Measurements from ENCODE around the gene ZNF239. TPM values are rescaled to one million over a fixed set of nuclear protein-coding genes. Genes with fewer than 3 reads are reported as not detected.
A peak's percentile ranks its signal among the peaks of the same experiment; 100 is the strongest.

Gene ZNF239
- total RNA-seq, 3 donors from 2014 or later (not counting 1 experiment from before 2014, with no cell fraction given) = 0.85 to 1.4 (median 0.94) TPM

DNA sequence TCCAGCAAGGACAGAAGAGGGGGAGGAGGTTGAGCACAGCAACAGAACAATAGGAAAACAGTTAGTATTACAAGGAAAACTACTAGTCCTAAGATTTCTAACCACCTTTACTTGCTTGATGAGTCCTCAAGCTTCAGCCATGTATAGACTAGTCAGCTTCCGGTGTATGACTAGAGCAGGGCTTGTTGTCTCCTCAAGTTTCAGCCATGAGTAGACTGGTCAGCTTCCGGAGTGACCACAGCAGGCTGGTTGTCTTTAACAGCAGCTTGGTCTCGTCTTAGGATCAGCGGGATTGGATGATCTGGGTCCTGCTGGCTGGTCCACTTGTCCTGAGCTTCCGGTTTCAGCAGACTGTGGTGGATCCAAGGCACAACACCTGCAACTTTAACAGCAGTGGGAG, 10.6 kb upstream of the ZNF239 start:
- Histone ChIP-seq H3K27ac (ENCODE audit: low read length) (no peak overlapping the region), H3K9me3 (ENCODE audit: control insufficient read depth, insufficient read depth, low read length) (no peaks in the 10 kb centered on the region), H3K4me1 (ENCODE audit: control insufficient read depth, insufficient read depth, low read length) (no peaks in the 10 kb centered on the region), H3K36me3 (ENCODE audit: control insufficient read depth, insufficient read depth, low read length) (no peaks in the 10 kb centered on the region), H3K27me3 (ENCODE audit: control insufficient read depth, insufficient read depth, low read length) (no peaks in the 10 kb centered on the region), H3K4me3 (ENCODE audit: low read length) (no peak overlapping the region)
- H3K36me3 Mint-ChIP-seq = no peaks in the 10 kb centered on the region
- H3K4me3 Mint-ChIP-seq = no peak overlapping the region
- H3K9me3 Mint-ChIP-seq = no peaks in the 10 kb centered on the region
- no peak for DNase-seq
- no peak for ATAC-seq
- no peaks in the 10 kb centered on the region for H3K27me3 Mint-ChIP-seq (ENCODE audit: low read depth in 2 of 2)
- H3K4me1 Mint-ChIP-seq = peaks cover 0 to 23% of the 10 kb centered on the region in 2 donors
- intact Hi-C loops (cut with micrococcal nuclease) = no loop called here
- 91% methylated on average over 5 of the region's 5 CpGs for WGBS (ENCODE audit: insufficient coverage)
- H3K27ac Mint-ChIP-seq = no peak overlapping the region
- TF ChIP-seq, protein P1, sequence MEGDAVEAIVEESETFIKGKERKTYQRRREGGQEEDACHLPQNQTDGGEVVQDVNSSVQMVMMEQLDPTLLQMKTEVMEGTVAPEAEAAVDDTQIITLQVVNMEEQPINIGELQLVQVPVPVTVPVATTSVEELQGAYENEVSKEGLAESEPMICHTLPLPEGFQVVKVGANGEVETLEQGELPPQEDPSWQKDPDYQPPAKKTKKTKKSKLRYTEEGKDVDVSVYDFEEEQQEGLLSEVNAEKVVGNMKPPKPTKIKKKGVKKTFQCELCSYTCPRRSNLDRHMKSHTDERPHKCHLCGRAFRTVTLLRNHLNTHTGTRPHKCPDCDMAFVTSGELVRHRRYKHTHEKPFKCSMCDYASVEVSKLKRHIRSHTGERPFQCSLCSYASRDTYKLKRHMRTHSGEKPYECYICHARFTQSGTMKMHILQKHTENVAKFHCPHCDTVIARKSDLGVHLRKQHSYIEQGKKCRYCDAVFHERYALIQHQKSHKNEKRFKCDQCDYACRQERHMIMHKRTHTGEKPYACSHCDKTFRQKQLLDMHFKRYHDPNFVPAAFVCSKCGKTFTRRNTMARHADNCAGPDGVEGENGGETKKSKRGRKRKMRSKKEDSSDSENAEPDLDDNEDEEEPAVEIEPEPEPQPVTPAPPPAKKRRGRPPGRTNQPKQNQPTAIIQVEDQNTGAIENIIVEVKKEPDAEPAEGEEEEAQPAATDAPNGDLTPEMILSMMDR (IDR thresholded peaks at IDR 0.05) = no peak

- Histone ChIP-seq H3K4me3 (ENCODE audit: low read length) (no peak overlapping the region), H3K9me3 (ENCODE audit: control insufficient read depth, insufficient read depth, low read length) (no peaks in the 10 kb centered on the region), H3K27ac (ENCODE audit: low read length) (no peak overlapping the region), H3K4me1 (ENCODE audit: control insufficient read depth, insufficient read depth, low read length) (no peaks in the 10 kb centered on the region), H3K27me3 (ENCODE audit: control insufficient read depth, insufficient read depth, low read length) (no peaks in the 10 kb centered on the region), H3K36me3 (ENCODE audit: control insufficient read depth, insufficient read depth, low read length) (no peaks in the 10 kb centered on the region)
- Mint-ChIP-seq H3K27me3 (ENCODE audit: low read depth in 2 of 2) (no peaks in the 10 kb centered on the region), H3K36me3 (no peaks in the 10 kb centered on the region), H3K4me1 (peaks cover 0 to 23% of the 10 kb centered on the region in 2 donors), H3K9me3 (no peaks in the 10 kb centered on the region), H3K4me3 (no peak overlapping the region), H3K27ac (no peak overlapping the region)
- TF ChIP-seq, protein P1 (IDR thresholded peaks at IDR 0.05) = no peak
- 95% methylated on average over 4 of the region's 4 CpGs for WGBS (ENCODE audit: insufficient coverage)
- DNase-seq = no peak
- intact Hi-C loops (cut with micrococcal nuclease) = no loop called here
- no peak for ATAC-seq
Observed at GRCh38 chr10:43584051-43584450, 9.6 kb upstream of the ZNF239 start.

GRCh38 chr10:43576580-43576979, 2.2 kb upstream of the ZNF239 start:
- H3K9me3 ChIP-seq (ENCODE audit: control insufficient read depth, insufficient read depth, low read length) = peaks cover 6% of the 10 kb centered on the region
- Mint-ChIP-seq H3K27me3 (ENCODE audit: low read depth in 2 of 2) (no peaks in the 10 kb centered on the region), H3K4me3 (peak overlapping the region; percentile 81), H3K9me3 (peaks cover 6 to 7% of the 10 kb centered on the region in 2 donors), H3K4me1 (peaks cover 39 to 42% of the 10 kb centered on the region in 2 donors), H3K27ac (peak overlapping the region; percentile 93), H3K36me3 (peaks cover 7% of the 10 kb centered on the region)
- intact Hi-C loops (cut with micrococcal nuclease) = loop anchor here (10.0 kb wide), 1 partner anchor 1022 kb away; no protein-coding TSS in a partner anchor
- H3K4me1 ChIP-seq (ENCODE audit: control insufficient read depth, insufficient read depth, low read length) = peaks cover 27% of the 10 kb centered on the region
- H3K4me3 ChIP-seq (ENCODE audit: low read length) = no peak overlapping the region
- H3K27me3 ChIP-seq (ENCODE audit: control insufficient read depth, insufficient read depth, low read length) = no peaks in the 10 kb centered on the region
- 90% methylated on average over 5 of the region's 5 CpGs for WGBS (ENCODE audit: insufficient coverage)
- no peaks in the 10 kb centered on the region for H3K36me3 ChIP-seq (ENCODE audit: control insufficient read depth, insufficient read depth, low read length)
- ATAC-seq (no peak), DNase-seq (peak in 1 of 2 donors; percentile 7)
- TF ChIP-seq, protein P1 (IDR thresholded peaks at IDR 0.05) = no peak
- no peak overlapping the region for H3K27ac ChIP-seq (ENCODE audit: low read length)

DNA sequence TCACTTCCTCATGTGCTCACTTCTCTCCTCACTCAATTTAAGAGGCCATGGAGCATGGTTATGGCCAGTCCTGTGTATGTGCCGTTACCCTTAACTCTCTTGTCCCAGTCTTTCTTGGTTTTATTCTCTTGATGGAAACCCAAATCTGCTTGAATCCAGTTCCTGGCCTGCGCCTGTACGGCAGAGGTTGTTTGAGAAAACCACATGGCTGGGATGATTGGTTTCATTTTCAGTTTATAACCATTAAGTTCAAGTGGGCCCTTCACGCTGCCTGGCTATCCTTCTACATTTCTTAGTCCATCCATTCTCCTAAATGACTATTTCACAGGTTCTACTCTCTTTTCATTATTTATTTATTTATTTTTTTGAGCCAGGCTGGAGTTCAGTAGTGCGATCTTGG, 1.6 kb upstream of the ZNF239 start:
- peaks cover 6 to 7% of the 10 kb centered on the region in 2 donors for H3K9me3 Mint-ChIP-seq
- peaks cover 27% of the 10 kb centered on the region for H3K4me1 ChIP-seq (ENCODE audit: control insufficient read depth, insufficient read depth, low read length)
- H3K27ac Mint-ChIP-seq = peak overlapping the region; percentile 93
- H3K27ac ChIP-seq (ENCODE audit: low read length) = peak overlapping the region; percentile 35
- peaks cover 7% of the 10 kb centered on the region for H3K36me3 Mint-ChIP-seq
- peak in 1 of 2 donors; percentile 55 for DNase-seq
- H3K9me3 ChIP-seq (ENCODE audit: control insufficient read depth, insufficient read depth, low read length) = peaks cover 6% of the 10 kb centered on the region
- TF ChIP-seq, protein P1 (IDR thresholded peaks at IDR 0.05) = no peak
- WGBS (ENCODE audit: insufficient coverage) = 67% methylated on average over 5 of the region's 5 CpGs
- H3K27me3 Mint-ChIP-seq (ENCODE audit: low read depth in 2 of 2) = no peaks in the 10 kb centered on the region
- intact Hi-C loops (cut with micrococcal nuclease) = loop anchor here (10.0 kb wide), 1 partner anchor 1021 kb away; no protein-coding TSS in a partner anchor
- H3K36me3 ChIP-seq (ENCODE audit: control insufficient read depth, insufficient read depth, low read length) = no peaks in the 10 kb centered on the region
- H3K4me3 ChIP-seq (ENCODE audit: low read length) = no peak overlapping the region
- H3K4me3 Mint-ChIP-seq = peak overlapping the region; percentile 95
- peaks cover 44 to 47% of the 10 kb centered on the region in 2 donors for H3K4me1 Mint-ChIP-seq
- ATAC-seq = no peak
- H3K27me3 ChIP-seq (ENCODE audit: control insufficient read depth, insufficient read depth, low read length) = no peaks in the 10 kb centered on the region

All from natural killer cell (primary cell).